ENCODE measurements around the gene FCRLA.
"Not testable (repeated sequence)": the region's sequence is repeated elsewhere in the genome, so short reads cannot be mapped to it uniquely, and the experiment has no call there.

The FCRLA gene

DNA sequence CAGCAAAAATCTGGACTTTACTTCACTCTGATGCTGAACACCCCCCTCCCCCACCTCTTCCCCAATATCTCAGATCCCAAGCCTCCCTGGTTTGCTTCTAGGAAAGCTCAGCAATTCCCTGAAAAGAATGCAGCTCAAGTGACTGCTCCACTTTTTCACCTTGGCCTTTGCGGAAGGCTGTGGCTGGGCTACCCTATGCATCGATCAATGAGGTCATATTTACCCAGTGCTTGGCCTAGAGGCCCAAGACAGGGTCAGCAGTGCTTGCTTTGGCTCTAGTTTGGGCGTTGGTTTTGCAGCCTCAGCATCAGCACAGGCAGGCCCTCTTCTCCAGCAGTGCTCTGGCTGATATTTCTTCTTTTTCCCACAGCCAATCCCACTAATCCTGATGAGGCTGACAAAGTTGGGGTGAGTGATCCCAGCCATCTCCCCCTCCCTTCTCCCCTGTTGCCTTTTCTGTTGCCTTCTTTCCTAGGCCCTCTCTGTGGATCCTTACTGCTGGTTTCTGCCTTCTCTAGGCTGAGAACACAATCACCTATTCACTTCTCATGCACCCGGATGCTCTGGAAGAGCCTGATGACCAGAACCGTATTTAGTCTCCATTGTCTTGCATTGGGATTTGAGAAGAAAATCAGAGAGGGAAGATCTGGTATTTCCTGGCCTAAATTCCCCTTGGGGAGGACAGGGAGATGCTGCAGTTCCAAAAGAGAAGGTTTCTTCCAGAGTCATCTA is 29.9 kb upstream of the FCRLA start:
- no peaks in the 10 kb centered on the region for H3K9me3 Mint-ChIP-seq
- no peaks in the 10 kb centered on the region for H3K36me3 Mint-ChIP-seq (ENCODE audit: insufficient read depth)
- no peak overlapping the region for H3K4me3 Mint-ChIP-seq
- DNase-seq (ENCODE audit: low spot score in 2 of 2) = no peak
- no peaks in the 10 kb centered on the region for H3K4me1 Mint-ChIP-seq
- ATAC-seq (replicated peaks; ENCODE audit: extremely low read depth, poor library complexity, severe bottlenecking) = no peak
- H3K27me3 Mint-ChIP-seq = no peaks in the 10 kb centered on the region
- no peak overlapping the region for H3K27ac Mint-ChIP-seq (ENCODE audit: low read depth)

DNA sequence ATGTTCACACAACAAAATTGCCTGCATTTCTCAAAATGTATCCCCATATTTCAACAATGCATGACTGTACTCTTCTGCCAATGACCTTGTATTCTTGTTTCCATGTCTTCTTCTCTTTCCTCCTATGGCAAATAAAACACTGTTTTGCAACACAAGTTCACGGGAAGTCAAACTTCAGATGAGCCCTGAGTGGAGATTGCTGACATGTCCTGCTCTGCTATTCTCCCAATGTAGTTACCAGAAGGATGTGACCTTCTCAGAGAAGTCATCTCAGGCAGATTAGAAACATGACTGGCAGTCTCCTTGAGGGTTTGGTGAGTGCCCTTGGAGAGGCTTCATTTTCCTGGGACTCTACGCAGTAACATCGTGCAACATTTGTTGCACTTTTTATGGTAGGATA is 28.5 kb upstream of the FCRLA start:
- H3K4me1 Mint-ChIP-seq = no peaks in the 10 kb centered on the region
- DNase-seq (ENCODE audit: low spot score in 2 of 2) (no peak), ATAC-seq (replicated peaks; ENCODE audit: extremely low read depth, poor library complexity, severe bottlenecking) (no peak)
- H3K27me3 Mint-ChIP-seq = no peaks in the 10 kb centered on the region
- H3K9me3 Mint-ChIP-seq = no peaks in the 10 kb centered on the region
- no peak overlapping the region for H3K27ac Mint-ChIP-seq (ENCODE audit: low read depth)
- no peak overlapping the region for H3K4me3 Mint-ChIP-seq
- H3K36me3 Mint-ChIP-seq (ENCODE audit: insufficient read depth) = no peaks in the 10 kb centered on the region

DNA sequence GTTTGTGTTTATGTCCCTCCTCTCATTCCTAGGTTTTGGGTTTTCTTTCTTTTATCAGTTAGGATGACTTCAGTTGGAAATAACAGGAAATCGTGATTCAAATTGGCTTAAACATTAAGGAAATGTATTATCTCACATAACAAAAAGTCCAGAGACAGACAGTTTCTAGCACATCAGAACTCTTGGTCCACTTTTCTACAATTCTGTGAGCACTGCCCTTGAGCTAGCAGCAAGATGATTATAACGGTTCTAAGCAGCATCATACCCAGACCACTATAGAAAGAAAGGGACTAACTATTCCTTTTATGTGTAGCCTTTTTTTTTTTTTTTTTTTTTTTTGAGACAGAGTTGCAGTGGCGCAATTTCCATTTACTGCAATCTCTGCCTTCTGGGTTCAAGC is 25.1 kb upstream of the FCRLA start:
- ATAC-seq (replicated peaks; ENCODE audit: extremely low read depth, poor library complexity, severe bottlenecking) (no peak), DNase-seq (ENCODE audit: low spot score in 2 of 2) (no peak)
- Mint-ChIP-seq H3K4me1 (no peaks in the 10 kb centered on the region), H3K36me3 (ENCODE audit: insufficient read depth) (no peaks in the 10 kb centered on the region), H3K4me3 (no peak overlapping the region), H3K27me3 (peaks cover 14% of the 10 kb centered on the region), H3K9me3 (no peaks in the 10 kb centered on the region), H3K27ac (ENCODE audit: low read depth) (no peak overlapping the region)

DNA sequence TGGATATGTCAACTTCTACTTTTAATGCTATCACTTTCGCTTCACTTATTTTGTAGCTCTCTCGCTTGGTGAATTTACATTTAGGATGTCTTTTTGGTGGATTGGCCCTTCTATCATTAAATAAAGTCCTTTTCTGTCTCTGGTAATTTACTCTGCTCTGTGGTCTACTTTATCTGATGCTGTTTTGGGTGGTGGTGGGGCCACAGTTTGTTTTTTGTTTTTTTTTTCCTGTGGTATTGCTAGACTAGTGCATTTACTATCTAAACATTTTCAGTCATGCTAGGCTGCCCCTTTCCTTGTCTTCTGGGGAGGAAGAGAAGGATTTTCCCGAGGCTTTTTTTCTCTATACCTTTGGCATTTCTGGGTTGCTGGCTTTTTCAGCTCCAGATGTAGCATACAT is 18.1 kb upstream of the FCRLA start:
- Mint-ChIP-seq H3K9me3 (no peaks in the 10 kb centered on the region), H3K36me3 (ENCODE audit: insufficient read depth) (no peaks in the 10 kb centered on the region), H3K4me1 (no peaks in the 10 kb centered on the region), H3K27ac (ENCODE audit: low read depth) (no peak overlapping the region), H3K27me3 (peaks cover 56% of the 10 kb centered on the region), H3K4me3 (no peak overlapping the region)
- no peak for ATAC-seq (replicated peaks; ENCODE audit: extremely low read depth, poor library complexity, severe bottlenecking)
- DNase-seq (ENCODE audit: low spot score in 2 of 2) = no peak

DNA sequence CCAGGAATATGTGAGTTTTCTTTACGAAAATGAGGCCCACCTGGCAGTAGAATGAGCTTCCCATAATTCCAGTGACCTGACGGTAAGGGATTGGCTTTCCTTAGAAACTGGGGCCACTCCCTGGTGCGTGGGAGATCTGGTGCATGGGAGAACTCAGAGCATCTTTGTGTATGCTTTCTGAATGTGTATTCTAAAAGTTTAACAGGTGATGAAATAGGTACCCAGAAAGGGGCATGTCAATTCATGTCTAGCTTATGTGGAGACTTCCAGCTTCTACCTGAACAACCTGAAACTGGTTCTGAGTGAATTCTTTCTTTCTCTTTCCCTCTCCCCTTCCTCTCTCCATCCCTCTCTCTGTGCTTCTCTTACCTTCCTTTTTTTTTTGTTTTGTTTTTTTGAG is 15.2 kb upstream of the FCRLA start:
- Mint-ChIP-seq H3K36me3 (ENCODE audit: insufficient read depth) (no peaks in the 10 kb centered on the region), H3K27ac (ENCODE audit: low read depth) (no peak overlapping the region), H3K4me1 (no peaks in the 10 kb centered on the region), H3K4me3 (no peak overlapping the region), H3K9me3 (no peaks in the 10 kb centered on the region), H3K27me3 (peaks cover 71% of the 10 kb centered on the region)
- ATAC-seq (replicated peaks; ENCODE audit: extremely low read depth, poor library complexity, severe bottlenecking) = no peak
- no peak for DNase-seq (ENCODE audit: low spot score in 2 of 2)

DNA sequence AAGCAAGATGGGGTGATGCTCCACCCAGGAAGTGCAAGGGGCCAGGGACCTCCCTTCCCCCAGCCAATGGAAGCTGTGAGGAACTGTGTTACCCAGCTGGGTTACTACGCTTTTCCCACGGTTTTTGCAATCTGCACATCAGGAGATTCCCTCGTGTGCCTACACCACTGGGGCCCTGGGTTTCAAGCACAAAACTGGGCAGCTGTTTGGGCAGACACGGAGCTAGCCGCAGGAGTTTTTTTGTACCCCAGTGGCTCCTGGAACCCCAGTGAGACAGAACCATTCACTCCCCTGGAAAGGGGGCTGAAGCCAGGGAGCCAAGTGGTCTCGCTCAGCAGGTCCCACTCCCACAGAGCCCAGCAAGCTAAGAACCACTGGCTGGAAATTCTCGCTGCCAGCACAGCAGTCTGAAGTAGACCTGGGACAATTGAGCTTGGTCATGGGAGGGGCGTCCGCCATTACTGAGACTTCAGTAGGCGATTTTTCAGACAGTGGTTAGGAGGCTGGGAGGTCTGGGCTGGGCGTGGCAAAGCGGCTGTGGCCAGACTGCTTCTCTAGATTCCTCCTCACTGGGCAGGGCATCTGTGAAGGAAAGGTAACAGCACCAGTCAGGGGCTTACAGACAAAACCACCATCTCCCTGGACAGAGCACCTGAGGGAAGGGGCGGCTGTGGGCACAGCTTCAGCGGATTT is 13.9 kb upstream of the FCRLA start:
- H3K4me3 Mint-ChIP-seq; H3K4me1 Mint-ChIP-seq; H3K27ac Mint-ChIP-seq (ENCODE audit: low read depth); ATAC-seq (replicated peaks; ENCODE audit: extremely low read depth, poor library complexity, severe bottlenecking); DNase-seq (ENCODE audit: low spot score in 2 of 2); H3K36me3 Mint-ChIP-seq (ENCODE audit: insufficient read depth); H3K9me3 Mint-ChIP-seq: not testable (repeated sequence)
- H3K27me3 Mint-ChIP-seq = peaks cover 75% of the 10 kb centered on the region

DNA sequence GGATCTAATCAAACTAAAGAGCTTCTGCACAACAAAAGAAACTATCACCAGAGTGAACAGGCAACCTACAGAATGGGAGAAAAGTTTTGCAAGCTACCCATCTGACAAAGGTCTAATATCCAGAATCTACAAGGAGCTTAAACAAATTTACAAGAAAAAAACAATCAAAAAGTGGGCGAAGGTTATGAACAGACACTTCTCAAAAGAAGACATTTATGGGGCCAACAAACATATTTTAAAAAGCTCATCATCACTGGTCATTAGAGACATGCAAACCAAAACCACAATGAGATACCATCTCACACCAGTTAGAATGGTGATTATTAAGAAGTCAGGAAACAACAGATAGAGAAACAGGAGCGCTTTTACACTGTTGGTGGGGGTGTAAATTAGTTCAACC is 8.7 kb upstream of the FCRLA start:
- ATAC-seq (replicated peaks; ENCODE audit: extremely low read depth, poor library complexity, severe bottlenecking); H3K4me1 Mint-ChIP-seq; DNase-seq (ENCODE audit: low spot score in 2 of 2): not testable (repeated sequence)

DNA sequence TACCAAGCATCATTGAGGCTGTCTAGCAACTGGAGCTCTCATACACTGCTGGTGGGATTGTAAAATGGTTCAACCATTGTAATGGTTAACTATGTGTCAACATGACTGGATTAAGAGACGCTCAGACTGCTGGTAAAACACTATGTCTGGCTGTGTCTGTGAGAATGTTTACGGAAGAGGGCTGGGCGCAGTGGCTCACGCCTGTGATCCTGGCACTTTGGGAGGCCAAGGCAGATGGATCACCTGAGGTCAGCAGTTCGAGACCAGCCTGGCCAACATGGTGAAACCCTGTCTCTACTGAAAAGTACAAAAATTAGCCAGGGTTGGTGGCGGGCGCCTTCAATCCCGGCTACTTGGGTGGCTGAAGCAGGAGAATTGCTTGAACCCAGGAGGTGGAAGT is 4.8 kb upstream of the FCRLA start:
- peaks cover 4% of the 10 kb centered on the region for H3K27me3 Mint-ChIP-seq
- no peaks in the 10 kb centered on the region for H3K9me3 Mint-ChIP-seq
- no peak for DNase-seq (ENCODE audit: low spot score in 2 of 2)
- H3K4me1 Mint-ChIP-seq = no peaks in the 10 kb centered on the region
- no peak overlapping the region for H3K4me3 Mint-ChIP-seq
- H3K36me3 Mint-ChIP-seq (ENCODE audit: insufficient read depth) = peaks cover 3% of the 10 kb centered on the region
- H3K27ac Mint-ChIP-seq (ENCODE audit: low read depth) = no peak overlapping the region
- ATAC-seq (replicated peaks; ENCODE audit: extremely low read depth, poor library complexity, severe bottlenecking) = no peak

More for the DNA sequence above, 8.7 kb upstream of the FCRLA start:
- not testable (repeated sequence) for H3K9me3 Mint-ChIP-seq; H3K36me3 Mint-ChIP-seq (ENCODE audit: insufficient read depth); H3K27ac Mint-ChIP-seq (ENCODE audit: low read depth); H3K4me3 Mint-ChIP-seq
- H3K27me3 Mint-ChIP-seq = peaks cover 41% of the 10 kb centered on the region

DNA sequence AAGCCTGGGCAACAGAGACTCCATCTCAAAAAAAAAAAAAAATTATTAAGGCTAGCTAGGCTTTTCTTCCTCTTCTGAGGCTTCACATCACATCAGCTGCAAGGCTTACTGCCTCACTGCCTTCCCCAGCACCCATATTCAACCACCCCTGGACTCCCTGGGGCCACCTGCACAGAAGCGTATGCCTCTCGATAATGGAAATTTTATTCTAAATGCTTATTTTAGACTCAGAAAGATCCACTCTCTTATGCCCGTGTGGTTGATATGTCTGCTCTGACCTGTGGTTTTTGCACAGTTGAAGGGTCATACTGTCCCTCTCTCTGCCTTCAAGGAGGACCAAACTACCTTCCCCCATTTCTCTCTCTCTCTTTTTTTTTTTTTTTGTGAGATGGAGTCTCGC is 1.5 kb upstream of the FCRLA start:
- H3K4me3 Mint-ChIP-seq = no peak overlapping the region
- H3K9me3 Mint-ChIP-seq = no peaks in the 10 kb centered on the region
- ATAC-seq (replicated peaks; ENCODE audit: extremely low read depth, poor library complexity, severe bottlenecking) = no peak
- no peaks in the 10 kb centered on the region for H3K27me3 Mint-ChIP-seq
- H3K36me3 Mint-ChIP-seq (ENCODE audit: insufficient read depth) = peaks cover 1% of the 10 kb centered on the region
- no peak overlapping the region for H3K27ac Mint-ChIP-seq (ENCODE audit: low read depth)
- H3K4me1 Mint-ChIP-seq = no peaks in the 10 kb centered on the region
- no peak for DNase-seq (ENCODE audit: low spot score in 2 of 2)

DNA sequence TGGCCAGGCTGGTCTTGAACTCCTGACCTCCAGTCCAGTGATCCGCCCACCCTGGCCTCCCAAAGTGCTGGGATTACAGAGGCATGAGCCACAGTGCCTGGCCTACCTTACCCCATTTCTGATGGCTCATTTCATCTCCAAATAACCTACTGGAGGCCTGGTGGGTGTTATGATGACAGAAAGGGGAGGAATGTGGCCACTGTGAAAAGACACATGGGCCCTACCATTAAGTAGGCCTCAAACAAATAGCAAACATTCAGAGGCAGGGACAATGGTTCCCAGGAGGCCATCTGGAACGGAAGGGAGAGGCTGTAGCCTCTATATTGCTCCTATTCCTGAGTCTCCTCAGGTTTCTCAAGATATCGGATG is 932 bp upstream of the FCRLA start:
- Mint-ChIP-seq H3K27me3 (no peaks in the 10 kb centered on the region), H3K4me3 (no peak overlapping the region), H3K36me3 (ENCODE audit: insufficient read depth) (peaks cover 1% of the 10 kb centered on the region), H3K4me1 (no peaks in the 10 kb centered on the region), H3K9me3 (no peaks in the 10 kb centered on the region), H3K27ac (ENCODE audit: low read depth) (no peak overlapping the region)
- no peak for ATAC-seq (replicated peaks; ENCODE audit: extremely low read depth, poor library complexity, severe bottlenecking)
- no peak for DNase-seq (ENCODE audit: low spot score in 2 of 2)

DNA sequence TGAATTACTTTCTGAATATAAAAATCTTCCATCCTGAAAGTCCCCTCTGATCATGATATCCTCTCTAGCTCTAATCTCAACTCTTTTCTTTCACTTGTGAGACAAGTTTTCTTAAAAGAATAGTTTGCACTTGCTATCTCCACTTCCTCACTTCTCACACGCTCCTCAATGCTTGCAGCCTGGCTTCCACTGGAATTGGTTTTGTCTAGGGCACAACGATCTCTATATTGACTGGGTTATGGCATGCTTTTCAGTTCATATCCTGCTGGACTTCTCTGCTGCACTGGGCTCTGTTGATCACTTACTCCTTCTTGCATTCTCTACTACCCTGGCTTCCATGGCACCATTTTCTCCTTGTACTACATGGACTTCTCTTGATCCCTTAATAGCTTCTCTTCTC is 474 bp downstream of the FCRLA start:
- ATAC-seq (replicated peaks; ENCODE audit: extremely low read depth, poor library complexity, severe bottlenecking) = no peak
- no peaks in the 10 kb centered on the region for H3K9me3 Mint-ChIP-seq

DNA sequence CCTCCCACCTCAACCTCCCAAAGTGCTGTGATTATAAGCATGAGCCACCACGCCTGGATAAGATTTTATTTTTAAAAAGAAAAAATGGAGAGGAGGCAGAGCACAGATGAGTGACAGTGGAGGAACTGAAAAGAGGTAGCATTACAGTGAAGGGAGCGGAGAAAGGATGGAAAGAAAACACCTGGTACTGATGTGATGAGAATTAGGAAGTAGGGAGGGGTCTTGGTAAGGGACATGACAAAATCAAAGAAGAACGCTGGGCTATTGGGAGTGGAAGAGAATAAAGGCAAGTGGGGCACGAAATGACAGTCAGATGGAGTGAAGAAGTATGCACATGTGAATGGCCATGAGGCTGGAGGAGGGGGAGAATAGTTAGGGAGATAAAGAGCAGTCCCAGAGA is 2.3 kb downstream of the FCRLA start:
- Mint-ChIP-seq H3K27me3 (no peaks in the 10 kb centered on the region), H3K9me3 (no peaks in the 10 kb centered on the region), H3K36me3 (ENCODE audit: insufficient read depth) (peaks cover 1% of the 10 kb centered on the region), H3K4me1 (no peaks in the 10 kb centered on the region), H3K27ac (ENCODE audit: low read depth) (no peak overlapping the region), H3K4me3 (no peak overlapping the region)
- no peak for ATAC-seq (replicated peaks; ENCODE audit: extremely low read depth, poor library complexity, severe bottlenecking)
- no peak for DNase-seq (ENCODE audit: low spot score in 2 of 2)

More for the DNA sequence above, 474 bp downstream of the FCRLA start:
- H3K36me3 Mint-ChIP-seq (ENCODE audit: insufficient read depth) = peaks cover 1% of the 10 kb centered on the region
- no peaks in the 10 kb centered on the region for H3K4me1 Mint-ChIP-seq
- no peak overlapping the region for H3K4me3 Mint-ChIP-seq
- H3K27ac Mint-ChIP-seq (ENCODE audit: low read depth) = no peak overlapping the region
- DNase-seq (ENCODE audit: low spot score in 2 of 2) = no peak
- H3K27me3 Mint-ChIP-seq = no peaks in the 10 kb centered on the region

DNA sequence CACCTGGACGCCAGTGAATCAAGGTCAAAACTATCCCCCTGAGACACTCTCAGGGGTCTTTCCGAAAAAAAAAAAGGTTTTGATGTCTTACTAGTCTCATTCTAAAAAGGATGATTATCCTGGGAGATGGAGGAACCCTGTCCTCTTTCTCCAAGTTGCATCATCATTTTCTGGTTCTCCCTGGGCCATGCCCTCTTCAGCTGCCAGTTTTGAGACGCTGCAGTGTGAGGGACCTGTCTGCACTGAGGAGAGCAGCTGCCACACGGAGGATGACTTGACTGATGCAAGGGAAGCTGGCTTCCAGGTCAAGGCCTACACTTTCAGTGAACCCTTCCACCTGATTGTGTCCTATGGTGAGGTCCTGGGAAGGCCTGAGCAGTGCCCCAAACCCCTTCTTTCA is 3.5 kb downstream of the FCRLA start:
- no peaks in the 10 kb centered on the region for H3K4me1 Mint-ChIP-seq
- H3K27ac Mint-ChIP-seq (ENCODE audit: low read depth) = no peak overlapping the region
- H3K9me3 Mint-ChIP-seq = no peaks in the 10 kb centered on the region
- DNase-seq (ENCODE audit: low spot score in 2 of 2) = no peak
- H3K27me3 Mint-ChIP-seq = peaks cover 6% of the 10 kb centered on the region
- peaks cover 1% of the 10 kb centered on the region for H3K36me3 Mint-ChIP-seq (ENCODE audit: insufficient read depth)
- ATAC-seq (replicated peaks; ENCODE audit: extremely low read depth, poor library complexity, severe bottlenecking) = no peak
- H3K4me3 Mint-ChIP-seq = no peak overlapping the region

Measured in central memory CD8-positive, alpha-beta T cell (primary cell).